Lung (tissue), 12 donors: ENCODE data around the gene KRT39. TPM values are rescaled to one million over a fixed set of nuclear protein-coding genes. Genes with fewer than 3 reads are reported as not detected.

ENCODE experiments used
- ATAC-seq: fragments of 200-7000 bp; cut with Tn5 transposase; one replicate; pipeline ENCODE4 v1.9.1; 2020; ENCODE audit warnings: moderate number of reproducible peaks; ENCODE audit not compliant: insufficient read depth, low FRiP score
- DNase-seq, 3 donors: peaks; one replicate each; pipeline ENCODE4 v3.0.0-alpha.2; 2013 to 2017
- H3K27ac ChIP-seq, 2 donors: one replicate each; pipeline ENCODE4 v1.5.1; 2013; ENCODE audit warnings: mild to moderate bottlenecking in 2 of 2, moderate library complexity in 2 of 2, control low read depth in 1 of 2, inconsistent platforms in 1 of 2, low read depth in 1 of 2, low read length in 1 of 2
- H3K27me3 ChIP-seq, 3 donors: one replicate each; pipeline ENCODE4 v1.5.1; 2013; ENCODE audit warnings: low read length in 2 of 3; ENCODE audit not compliant: control insufficient read depth in 3 of 3, insufficient read depth in 3 of 3
- H3K36me3 ChIP-seq, 4 donors: one replicate each; pipeline ENCODE4 v1.5.1; 2013; ENCODE audit warnings: low read length in 4 of 4, mild to moderate bottlenecking in 1 of 4, moderate library complexity in 1 of 4; ENCODE audit not compliant: control insufficient read depth in 4 of 4, insufficient read depth in 4 of 4
- H3K4me1 ChIP-seq, 5 donors: one replicate each; pipeline ENCODE4 v1.5.1; 2013; ENCODE audit warnings: low read length in 5 of 5, mild to moderate bottlenecking in 2 of 5, moderate library complexity in 1 of 5; ENCODE audit not compliant: control insufficient read depth in 5 of 5, insufficient read depth in 5 of 5
- H3K4me3 ChIP-seq: one replicate; pipeline ENCODE4 v1.5.1; 2013; ENCODE audit warnings: mild to moderate bottlenecking, control low read depth, moderate library complexity
- H3K9ac ChIP-seq, 2 donors: one replicate each; pipeline ENCODE4 v1.5.1; 2013; ENCODE audit warnings: low read length in 2 of 2, control low read depth in 1 of 2; ENCODE audit not compliant: insufficient read depth in 1 of 2
- H3K9me3 ChIP-seq, 4 donors: one replicate each; pipeline ENCODE4 v1.5.1; 2013; ENCODE audit warnings: low read length in 3 of 4, mild to moderate bottlenecking in 1 of 4, moderate library complexity in 1 of 4; ENCODE audit not compliant: control insufficient read depth in 4 of 4, insufficient read depth in 3 of 4
- CTCF ChIP-seq: IDR thresholded peaks from 2 replicates; pipeline ENCODE4 v1.5.1; 2012; ENCODE audit warnings: mild to moderate bottlenecking; ENCODE audit errors: control extremely low read depth, extremely low read depth
- WGBS, 2 donors: extraction: QIAGEN DNeasy Blood & Tissue Kit; methylation state at CpG; one replicate each; pipeline ENCODE4 v1.1.7; 2013; 5-methylcytosine and 5-hydroxymethylcytosine counted together
- polyA plus RNA-seq, 2 donors: library from polyadenylated mRNA; stranded (reverse); fragments of 200-250 nt; gene quantifications; one replicate each; pipeline ENCODE4 v1.2.1, GENCODE V29; 2013
- total RNA-seq, 2 donors: library from RNA; depleted of rRNA in 1 of 2; stranded (reverse); fragments of >200 nt in 1 of 2; gene quantifications; one replicate each; pipeline ENCODE4 v1.2.1, GENCODE V29; 2014 to 2021
- donor health status: control.
- donor health status: control.
- donor health status: Bipolar disorder and iron deficiency.
- donor health status: healthy.
- donor health status: DM: yes; HTN: yes; CAD: no.

The KRT39 gene
- total and polyA plus RNA-seq, 4 donors, result not detected

GRCh38 chr17:40962059-40962561, 4.6 kb downstream of the KRT39 start:
- Histone ChIP-seq H3K36me3 (no peaks in the 10 kb centered on the region), H3K27ac (no peak overlapping the region), H3K27me3 (peaks cover 0 to 8% (median 0%) of the 10 kb centered on the region in 3 donors), H3K9me3 (no peaks in the 10 kb centered on the region), H3K4me1 (peaks cover 0 to 1% (median 0%) of the 10 kb centered on the region in 5 donors), H3K9ac (no peak overlapping the region), H3K4me3 (no peak overlapping the region)
- DNase-seq, result no peak
- no peak for ATAC-seq
- no peak for TF ChIP-seq CTCF
- 87 to 90% methylated on average over 4 of the region's 4 CpGs for WGBS, 2 donors

GRCh38 chr17:40961591-40961990, 5.2 kb downstream of the KRT39 start:
- ATAC-seq (no peak), DNase-seq (no peak)
- no peaks in the 10 kb centered on the region for H3K9me3 ChIP-seq
- H3K4me1 ChIP-seq, result peaks cover 0 to 2% (median 0%) of the 10 kb centered on the region in 5 donors
- no peak for TF ChIP-seq CTCF
- no peak overlapping the region for H3K4me3 ChIP-seq
- H3K27me3 ChIP-seq, result peaks cover 0 to 12% (median 0%) of the 10 kb centered on the region in 3 donors
- WGBS, 2 donors, result 89 to 93% methylated on average over 1 of the region's 1 CpG
- H3K9ac ChIP-seq, result no peak overlapping the region
- H3K27ac ChIP-seq, result no peak overlapping the region
- H3K36me3 ChIP-seq, result no peaks in the 10 kb centered on the region

GRCh38 chr17:40960144-40960543, 6.6 kb downstream of the KRT39 start:
- Histone ChIP-seq H3K36me3 (no peaks in the 10 kb centered on the region), H3K27me3 (peaks cover 0 to 12% (median 0%) of the 10 kb centered on the region in 3 donors), H3K9me3 (no peaks in the 10 kb centered on the region), H3K27ac (no peak overlapping the region), H3K4me1 (peaks cover 0 to 8% (median 0%) of the 10 kb centered on the region in 5 donors), H3K9ac (no peak overlapping the region), H3K4me3 (no peak overlapping the region)
- WGBS, 2 donors, result 49 to 67% methylated on average over 10 of the region's 10 CpGs
- no peak for TF ChIP-seq CTCF
- ATAC-seq, result no peak
- peak; percentile 19 to 45 (median 25) for DNase-seq
